ENCODE measurements around the gene DNAJC4.

Gene DNAJC4

GRCh38 chr11:64186492-64187165 is 43.7 kb upstream of the DNAJC4 start:
- DNase-seq (ENCODE audit: low read depth), result peak; percentile 43
- no peak for TF ChIP-seq CTCF (IDR thresholded peaks at IDR 0.05; ENCODE audit: insufficient read depth, low read depth, low read length, missing control alignments)
- no peak overlapping the region for H3K4me3 ChIP-seq (ENCODE audit: low read depth, low read length)

GRCh38 chr11:64192434-64192833 is 37.9 kb upstream of the DNAJC4 start:
- no peak for DNase-seq (ENCODE audit: low read depth)
- no peak for TF ChIP-seq CTCF (IDR thresholded peaks at IDR 0.05; ENCODE audit: insufficient read depth, low read depth, low read length, missing control alignments)

GRCh38 chr11:64196626-64197025 is 33.7 kb upstream of the DNAJC4 start:
- H3K4me3 ChIP-seq (ENCODE audit: low read depth, low read length), result no peak overlapping the region
- TF ChIP-seq CTCF (IDR thresholded peaks at IDR 0.05; ENCODE audit: insufficient read depth, low read depth, low read length, missing control alignments), result no peak
- no peak for DNase-seq (ENCODE audit: low read depth)

More at GRCh38 chr11:64192434-64192833, 37.9 kb upstream of the DNAJC4 start:
- H3K4me3 ChIP-seq (ENCODE audit: low read depth, low read length), result no peak overlapping the region

GRCh38 chr11:64198511-64198910 is 31.8 kb upstream of the DNAJC4 start:
- H3K4me3 ChIP-seq (ENCODE audit: low read depth, low read length), result no peak overlapping the region
- no peak for DNase-seq (ENCODE audit: low read depth)
- no peak for TF ChIP-seq CTCF (IDR thresholded peaks at IDR 0.05; ENCODE audit: insufficient read depth, low read depth, low read length, missing control alignments)

- no peak for DNase-seq (ENCODE audit: low read depth)
- no peak overlapping the region for H3K4me3 ChIP-seq (ENCODE audit: low read depth, low read length)
- TF ChIP-seq CTCF (IDR thresholded peaks at IDR 0.05; ENCODE audit: insufficient read depth, low read depth, low read length, missing control alignments), result no peak
These were observed 28.8 kb upstream of the DNAJC4 start for GRCh38 chr11:64201543-64201942.

GRCh38 chr11:64202992-64203391 is 27.4 kb upstream of the DNAJC4 start:
- DNase-seq (ENCODE audit: low read depth), result no peak
- no peak overlapping the region for H3K4me3 ChIP-seq (ENCODE audit: low read depth, low read length)
- TF ChIP-seq CTCF (IDR thresholded peaks at IDR 0.05; ENCODE audit: insufficient read depth, low read depth, low read length, missing control alignments), result no peak

Data from GM12865 (cell line).